GM23338 (cell line): ENCODE results near the gene GPR42. TPM values are rescaled to one million over a fixed set of nuclear protein-coding genes. Genes with fewer than 3 reads are reported as not detected.

ENCODE experiments used
- ATAC-seq: fragments of 200-7000 bp; cut with Tn5 transposase; 3 replicates; pipeline ENCODE4 v1.9.1; 2020
- DNase-seq: peaks from one replicate; pipeline ENCODE4 v3.0.0-alpha.2; 2015; ENCODE audit warnings: low spot score
- H2AFZ ChIP-seq: fragments of 200-600 bp; sonication (generic); 2 replicates; pipeline ENCODE4 v1.8.0; 2016; ENCODE audit warnings: antibody characterized with exemption, mild to moderate bottlenecking, moderate library complexity
- H3F3A ChIP-seq: fragments of 200-600 bp; sonication (generic); replicated peaks from 2 replicates; pipeline ENCODE4 v1.8.0; 2017; ENCODE audit warnings: antibody characterized with exemption, mixed run types, low read depth
- H3K27ac ChIP-seq: fragments of 200-600 bp; sonication (generic); 2 replicates; pipeline ENCODE4 v1.6.1; 2016; ENCODE audit warnings: low read depth
- H3K27me3 ChIP-seq: fragments of 200-600 bp; sonication (generic); 2 replicates; pipeline ENCODE4 v1.8.0; 2016; ENCODE audit warnings: mild to moderate bottlenecking, mixed run types, moderate library complexity; ENCODE audit not compliant: insufficient read depth
- H3K36me3 ChIP-seq: fragments of 200-600 bp; sonication (generic); 2 replicates; pipeline ENCODE4 v1.8.0; 2016; ENCODE audit warnings: mild to moderate bottlenecking; ENCODE audit not compliant: insufficient read depth
- H3K4me1 ChIP-seq: fragments of 200-600 bp; sonication (generic); 2 replicates; pipeline ENCODE4 v1.8.0; 2016; ENCODE audit warnings: mild to moderate bottlenecking, moderate library complexity; ENCODE audit not compliant: insufficient read depth
- H3K4me2 ChIP-seq: fragments of 200-600 bp; sonication (generic); 2 replicates; pipeline ENCODE4 v1.7.1; 2017; ENCODE audit warnings: mixed run types
- H3K4me3 ChIP-seq: fragments of 200-600 bp; sonication (generic); 2 replicates; pipeline ENCODE4 v1.6.1; 2016; ENCODE audit warnings: mixed run types
- H3K79me2 ChIP-seq: fragments of 200-600 bp; sonication (generic); replicated peaks from 2 replicates; pipeline ENCODE4 v1.8.0; 2017; ENCODE audit warnings: mild to moderate bottlenecking; ENCODE audit not compliant: insufficient read depth
- H3K9me2 ChIP-seq: fragments of 200-600 bp; sonication (generic); 2 replicates; pipeline ENCODE4 v1.8.0; 2017; ENCODE audit not compliant: insufficient read depth
- H4K20me1 ChIP-seq: fragments of 200-600 bp; sonication (generic); replicated peaks from 2 replicates; pipeline ENCODE4 v1.8.0; 2017; ENCODE audit warnings: mild to moderate bottlenecking; ENCODE audit not compliant: insufficient read depth
- H3K27ac Mint-ChIP-seq: 2 replicates; pipeline ENCODE4 v1.8.0; 2020; ENCODE audit warnings: inconsistent platforms, mild to moderate bottlenecking, moderate library complexity, mixed read lengths
- H3K27me3 Mint-ChIP-seq: 3 replicates; pipeline ENCODE4 v1.8.0; 2022; ENCODE audit warnings: low read depth, mild to moderate bottlenecking, moderate library complexity, mixed read lengths, inconsistent platforms; ENCODE audit not compliant: insufficient read depth, poor library complexity
- H3K36me3 Mint-ChIP-seq: 3 replicates; pipeline ENCODE4 v1.8.0; 2021; ENCODE audit warnings: low read depth, mild to moderate bottlenecking, inconsistent platforms, moderate library complexity, mixed read lengths
- H3K4me1 Mint-ChIP-seq: 3 replicates; pipeline ENCODE4 v1.8.0; 2020; ENCODE audit warnings: mild to moderate bottlenecking, inconsistent platforms, mixed read lengths
- H3K4me3 Mint-ChIP-seq: 3 replicates; pipeline ENCODE4 v1.8.0; 2021; ENCODE audit warnings: moderate library complexity, mild to moderate bottlenecking, inconsistent platforms, mixed read lengths
- H3K9me3 Mint-ChIP-seq: 3 replicates; pipeline ENCODE4 v1.8.0; 2020; ENCODE audit warnings: moderate library complexity, mild to moderate bottlenecking, inconsistent platforms, mixed read lengths
- CREB1 ChIP-seq: fragments of 250-450 bp; sonication (Bioruptor Pico); IDR thresholded peaks from 2 replicates; pipeline ENCODE4 v1.5.0; 2020; ENCODE audit warnings: low read depth, mild to moderate bottlenecking, moderate library complexity
- ETS1 ChIP-seq: IDR thresholded peaks from 2 replicates; pipeline ENCODE4 v1.6.1; 2016; ENCODE audit warnings: antibody characterized with exemption
- EZH2 ChIP-seq: fragments of 200-600 bp; sonication (generic); IDR thresholded peaks from one replicate; pipeline ENCODE4 v1.8.0; 2017; ENCODE audit warnings: antibody characterized with exemption, mild to moderate bottlenecking, low read depth; ENCODE audit not compliant: unreplicated experiment
- EZH2phosphoT487 ChIP-seq: fragments of 200-600 bp; sonication (generic); IDR thresholded peaks from one replicate; pipeline ENCODE4 v1.8.1; 2018; ENCODE audit warnings: antibody characterized with exemption; ENCODE audit not compliant: unreplicated experiment
- JUNB ChIP-seq: IDR thresholded peaks from one replicate; pipeline ENCODE4 v1.6.1; 2016; ENCODE audit warnings: antibody characterized with exemption; ENCODE audit not compliant: unreplicated experiment
- NANOG ChIP-seq: IDR thresholded peaks from 2 replicates; pipeline ENCODE4 v1.6.1; 2016; ENCODE audit warnings: antibody characterized with exemption, borderline replicate concordance
- POLR2AphosphoS5 ChIP-seq: IDR thresholded peaks from 2 replicates; pipeline ENCODE4 v1.6.1; 2016; ENCODE audit warnings: antibody characterized with exemption, low read depth
- REST ChIP-seq: IDR thresholded peaks from one replicate; pipeline ENCODE4 v1.6.1; 2018; ENCODE audit warnings: antibody characterized with exemption; ENCODE audit not compliant: unreplicated experiment
- STAT1 ChIP-seq: IDR thresholded peaks from one replicate; pipeline ENCODE4 v1.6.1; 2016; ENCODE audit warnings: antibody characterized with exemption; ENCODE audit not compliant: unreplicated experiment
- ZNF114 ChIP-seq: fragments of 250-450 bp; sonication (Bioruptor Pico); IDR thresholded peaks from 2 replicates; pipeline ENCODE4 v1.5.0; 2020; ENCODE audit warnings: mild to moderate bottlenecking, moderate library complexity
- ZNF331 ChIP-seq: fragments of 250-450 bp; sonication (Bioruptor Pico); IDR thresholded peaks from 2 replicates; pipeline ENCODE4 v1.5.0; 2020; ENCODE audit warnings: low read depth, mild to moderate bottlenecking, moderate library complexity
- ZNF462 ChIP-seq: fragments of 250-450 bp; sonication (Bioruptor Pico); IDR thresholded peaks from 2 replicates; pipeline ENCODE4 v1.5.0; 2020; ENCODE audit warnings: mild to moderate bottlenecking, moderate library complexity
- polyA plus RNA-seq: library from polyadenylated mRNA; unstranded; fragments of >200 nt; fragmentation: Nextera tagmentation; extraction: Ambion mirVana; gene quantifications from 2 replicates; pipeline ENCODE4 v1.2.1, GENCODE V29; 2016
- total RNA-seq: library from RNA; depleted of rRNA; stranded (reverse); fragments of >200 nt; shearing (Covaris generic); gene quantifications from 2 replicates; pipeline ENCODE4 v1.2.3, GENCODE V29; 2014

The GPR42 gene
- total and polyA plus RNA-seq, 2 experiments from 2014 or later: not detected

GRCh38 chr19:35365303-35365702 lies 5.6 kb upstream of the GPR42 start:
- Histone ChIP-seq H3K9me2 (no peaks in the 10 kb centered on the region), H3K27me3 (no peaks in the 10 kb centered on the region), H3K79me2 (no peaks in the 10 kb centered on the region), H3K4me3 (no peak overlapping the region), H3K4me2 (no peak overlapping the region), H3K36me3 (no peaks in the 10 kb centered on the region), H3K27ac (no peak overlapping the region), H4K20me1 (no peaks in the 10 kb centered on the region), H3K4me1 (no peaks in the 10 kb centered on the region), H3F3A (no peaks in the 10 kb centered on the region), H2AFZ (no peak overlapping the region)
- ATAC-seq: no peak
- TF ChIP-seq NANOG (no peak), ZNF331 (no peak), EZH2phosphoT487 (no peak), EZH2 (no peak), ZNF114 (CRISPR knock-in tag) (no peak)
- H3K4me3 Mint-ChIP-seq: no peak overlapping the region
- H3K36me3 Mint-ChIP-seq: no peaks in the 10 kb centered on the region
- H3K9me3 Mint-ChIP-seq: no peaks in the 10 kb centered on the region; the same call in 2 of the 3 replicates
- H3K4me1 Mint-ChIP-seq: no peaks in the 10 kb centered on the region
- no peaks in the 10 kb centered on the region for H3K27me3 Mint-ChIP-seq
- no peak for DNase-seq
- H3K27ac Mint-ChIP-seq: no peak overlapping the region

- no peaks in the 10 kb centered on the region for H3K36me3 Mint-ChIP-seq
- H3K27me3 ChIP-seq: no peaks in the 10 kb centered on the region
- H4K20me1 ChIP-seq: no peaks in the 10 kb centered on the region
- H3K4me3 Mint-ChIP-seq: no peak overlapping the region
- H3K4me1 Mint-ChIP-seq: no peaks in the 10 kb centered on the region
- no peaks in the 10 kb centered on the region for H3K27me3 Mint-ChIP-seq
- no peak overlapping the region for H3K27ac Mint-ChIP-seq
- no peaks in the 10 kb centered on the region for H3K36me3 ChIP-seq
- no peaks in the 10 kb centered on the region for H3K79me2 ChIP-seq
- H3K27ac ChIP-seq: no peak overlapping the region
- no peaks in the 10 kb centered on the region; the same call in 2 of the 3 replicates for H3K9me3 Mint-ChIP-seq
- H3K4me3 ChIP-seq: no peak overlapping the region
- DNase-seq (no peak), ATAC-seq (no peak)
- H2AFZ ChIP-seq: no peak overlapping the region
- H3K4me2 ChIP-seq: no peak overlapping the region
- H3F3A ChIP-seq: no peaks in the 10 kb centered on the region
- H3K9me2 ChIP-seq: no peaks in the 10 kb centered on the region
- no peaks in the 10 kb centered on the region for H3K4me1 ChIP-seq
- TF ChIP-seq ETS1: no peak
- TF ChIP-seq NANOG: no peak
- TF ChIP-seq ZNF462 (CRISPR knock-in tag): no peak
- no peak for TF ChIP-seq ZNF114 (CRISPR knock-in tag)
- TF ChIP-seq JUNB: no peak
- TF ChIP-seq REST: no peak
- no peak for TF ChIP-seq EZH2phosphoT487
- TF ChIP-seq ZNF331: no peak
- no peak for TF ChIP-seq STAT1
- no peak for TF ChIP-seq POLR2AphosphoS5
- no peak for TF ChIP-seq EZH2
- no peak for TF ChIP-seq CREB1 (CRISPR knock-in tag)
These were observed 2.5 kb upstream of the GPR42 start for GRCh38 chr19:35368378-35368777.
